SJSA1 (cell line): ENCODE results near the gene VEGFC. TPM values are rescaled to one million over a fixed set of nuclear protein-coding genes. Genes with fewer than 3 reads are reported as not detected.

Source experiments
- DNase-seq, 2 experiments: peaks; one replicate each; pipeline ENCODE4 v3.0.0-alpha.2; 2015 to 2020; ENCODE audit warnings: low spot score in 2 of 2, low read depth in 1 of 2
- H3K27ac ChIP-seq: fragments of 250-450 bp; sonication (Bioruptor Pico); 2 replicates; pipeline ENCODE4 v1.5.1; 2020; ENCODE audit warnings: mild to moderate bottlenecking, moderate library complexity
- H3K27me3 ChIP-seq: fragments of 250-450 bp; sonication (Bioruptor Pico); replicated peaks from 2 replicates; pipeline ENCODE4 v1.5.1; 2020; ENCODE audit warnings: mild to moderate bottlenecking, moderate library complexity
- H3K36me3 ChIP-seq: fragments of 250-450 bp; sonication (Bioruptor Pico); 2 replicates; pipeline ENCODE4 v1.5.1; 2020; ENCODE audit warnings: mild to moderate bottlenecking
- H3K4me1 ChIP-seq: fragments of 250-450 bp; sonication (Bioruptor Pico); replicated peaks from 2 replicates; pipeline ENCODE4 v1.6.1; 2021; ENCODE audit warnings: mild to moderate bottlenecking
- H3K4me3 ChIP-seq: fragments of 250-450 bp; sonication (Bioruptor Pico); 2 replicates; pipeline ENCODE4 v1.5.1; 2020; ENCODE audit warnings: mild to moderate bottlenecking
- H3K9me3 ChIP-seq: fragments of 250-450 bp; sonication (Bioruptor Pico); replicated peaks from 2 replicates; pipeline ENCODE4 v1.5.1; 2020; ENCODE audit warnings: mild to moderate bottlenecking
- total RNA-seq: library from RNA; depleted of rRNA; stranded (reverse); fragments of >200 nt; shearing (Covaris generic); gene quantifications from 2 replicates; pipeline ENCODE4 v1.2.3, GENCODE V29; 2014; rRNA removed

Gene VEGFC, protein sequence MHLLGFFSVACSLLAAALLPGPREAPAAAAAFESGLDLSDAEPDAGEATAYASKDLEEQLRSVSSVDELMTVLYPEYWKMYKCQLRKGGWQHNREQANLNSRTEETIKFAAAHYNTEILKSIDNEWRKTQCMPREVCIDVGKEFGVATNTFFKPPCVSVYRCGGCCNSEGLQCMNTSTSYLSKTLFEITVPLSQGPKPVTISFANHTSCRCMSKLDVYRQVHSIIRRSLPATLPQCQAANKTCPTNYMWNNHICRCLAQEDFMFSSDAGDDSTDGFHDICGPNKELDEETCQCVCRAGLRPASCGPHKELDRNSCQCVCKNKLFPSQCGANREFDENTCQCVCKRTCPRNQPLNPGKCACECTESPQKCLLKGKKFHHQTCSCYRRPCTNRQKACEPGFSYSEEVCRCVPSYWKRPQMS
- 14.3 and 19.0 TPM in 2 replicates for total RNA-seq

DNA sequence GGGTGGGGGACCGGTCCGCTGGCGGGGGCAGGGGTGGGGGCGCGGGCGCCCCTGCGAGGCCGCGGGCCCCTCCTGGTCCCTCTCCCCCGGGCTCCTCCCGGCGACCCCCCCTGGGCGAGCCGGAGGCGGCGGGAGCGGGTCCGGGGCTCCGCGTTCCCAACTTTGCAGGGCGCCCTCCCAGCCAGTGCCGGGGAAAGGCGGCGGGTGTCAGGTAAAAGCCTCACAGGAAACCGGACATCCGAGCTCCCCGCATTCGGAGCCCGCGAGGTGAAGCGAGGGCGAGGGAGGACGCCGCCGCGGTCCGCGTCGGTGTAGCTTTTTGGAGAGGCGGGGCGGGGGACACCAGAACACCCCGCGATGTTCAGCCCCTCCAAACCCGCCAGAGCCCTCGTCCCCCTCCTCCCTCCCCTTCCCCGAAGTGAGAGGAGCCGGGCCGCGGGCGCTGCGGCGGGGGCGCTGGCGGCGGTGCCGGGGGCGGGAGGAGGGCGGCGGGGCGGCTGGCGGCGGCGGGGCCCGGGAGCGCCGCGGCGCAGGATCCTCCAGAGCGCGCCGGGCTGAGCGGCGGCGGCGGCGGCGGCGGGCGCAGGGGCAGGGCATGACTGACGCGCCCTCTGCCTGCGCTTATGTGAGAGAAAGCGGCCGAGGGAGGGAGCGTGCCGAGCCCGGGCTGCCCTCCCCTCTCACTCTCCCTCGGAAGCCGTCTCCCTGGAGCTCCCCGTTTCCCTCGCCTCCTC lies at the start of gene VEGFC:
VEGFC (minus strand) TSS at position 597 of the 734 bp plus-strand sequence. CDS start 611 bp downstream, outside the sequence.
- peak within 1 kb of the TSS; percentile 60 for H3K27ac ChIP-seq
- no peaks in the 10 kb centered on the region for H3K9me3 ChIP-seq
- no peaks in the 10 kb centered on the region for H3K36me3 ChIP-seq
- DNase-seq: peak; percentile 61 to 79
- no peaks in the 10 kb centered on the region for H3K27me3 ChIP-seq
- peak within 1 kb of the TSS; percentile 56 for H3K4me3 ChIP-seq
- peaks cover 33% of the 10 kb centered on the region for H3K4me1 ChIP-seq

- Histone ChIP-seq H3K27ac (no peak overlapping the region; the same call in 1 of the 2 replicates), H3K4me1 (peaks cover 43% of the 10 kb centered on the region)
These were observed 49.0 kb upstream of the VEGFC start for GRCh38 chr4:176841711-176842112.

GRCh38 chr4:176840166-176840565 lies 47.4 kb upstream of the VEGFC start:
- Histone ChIP-seq H3K9me3 (no peaks in the 10 kb centered on the region), H3K4me3 (no peak overlapping the region), H3K4me1 (peaks cover 43% of the 10 kb centered on the region), H3K36me3 (no peaks in the 10 kb centered on the region), H3K27me3 (no peaks in the 10 kb centered on the region), H3K27ac (peak overlapping the region; percentile 60)
- peak; percentile 47 to 65 for DNase-seq

More at GRCh38 chr4:176841711-176842112, 49.0 kb upstream of the VEGFC start:
- Histone ChIP-seq H3K36me3 (no peaks in the 10 kb centered on the region), H3K27me3 (no peaks in the 10 kb centered on the region), H3K4me3 (no peak overlapping the region), H3K9me3 (no peaks in the 10 kb centered on the region)
- peak in 1 of 2 experiments; percentile 21 for DNase-seq

DNA sequence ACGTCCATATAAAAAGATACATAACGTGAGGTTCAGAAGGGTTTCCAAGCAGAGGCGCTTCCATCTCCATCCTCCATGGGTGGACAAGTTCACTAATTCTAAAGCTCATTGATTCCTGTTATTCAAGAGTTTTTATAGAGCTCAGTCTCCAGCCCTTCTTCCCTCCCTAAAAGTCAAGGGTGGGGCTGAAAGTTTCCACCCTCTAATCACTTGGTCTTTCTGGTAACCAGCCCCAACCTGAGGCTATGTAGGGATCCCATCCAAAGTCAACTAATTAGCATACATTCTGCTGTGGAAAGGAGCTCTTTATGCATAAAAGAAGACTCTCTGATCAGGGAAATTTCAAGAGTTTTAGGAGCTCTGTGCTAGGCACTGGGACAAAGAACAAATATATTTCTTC lies 46.9 kb upstream of the VEGFC start:
- no peaks in the 10 kb centered on the region for H3K36me3 ChIP-seq
- peaks cover 43% of the 10 kb centered on the region for H3K4me1 ChIP-seq
- peak overlapping the region; percentile 60 for H3K27ac ChIP-seq
- DNase-seq: peak in 1 of 2 experiments; percentile 51
- H3K9me3 ChIP-seq: no peaks in the 10 kb centered on the region
- no peak overlapping the region for H3K4me3 ChIP-seq
- no peaks in the 10 kb centered on the region for H3K27me3 ChIP-seq

- no peaks in the 10 kb centered on the region for H3K9me3 ChIP-seq
- H3K4me1 ChIP-seq: peaks cover 43% of the 10 kb centered on the region
- no peak overlapping the region for H3K4me3 ChIP-seq
These were observed 46.1 kb upstream of the VEGFC start for GRCh38 chr4:176838601-176839433.

GRCh38 chr4:176837169-176837895 lies 44.6 kb upstream of the VEGFC start:
- H3K9me3 ChIP-seq: no peaks in the 10 kb centered on the region
- no peak for DNase-seq
- H3K36me3 ChIP-seq: no peaks in the 10 kb centered on the region
- peaks cover 50% of the 10 kb centered on the region for H3K4me1 ChIP-seq
- no peaks in the 10 kb centered on the region for H3K27me3 ChIP-seq
- H3K4me3 ChIP-seq: no peak overlapping the region
- peak overlapping the region; percentile 60; the same call in 1 of the 2 replicates for H3K27ac ChIP-seq

More at GRCh38 chr4:176838601-176839433, 46.1 kb upstream of the VEGFC start:
- H3K27ac ChIP-seq: peak overlapping the region; percentile 60
- no peaks in the 10 kb centered on the region for H3K36me3 ChIP-seq
- H3K27me3 ChIP-seq: no peaks in the 10 kb centered on the region
- peak; percentile 64 to 86 for DNase-seq

DNA sequence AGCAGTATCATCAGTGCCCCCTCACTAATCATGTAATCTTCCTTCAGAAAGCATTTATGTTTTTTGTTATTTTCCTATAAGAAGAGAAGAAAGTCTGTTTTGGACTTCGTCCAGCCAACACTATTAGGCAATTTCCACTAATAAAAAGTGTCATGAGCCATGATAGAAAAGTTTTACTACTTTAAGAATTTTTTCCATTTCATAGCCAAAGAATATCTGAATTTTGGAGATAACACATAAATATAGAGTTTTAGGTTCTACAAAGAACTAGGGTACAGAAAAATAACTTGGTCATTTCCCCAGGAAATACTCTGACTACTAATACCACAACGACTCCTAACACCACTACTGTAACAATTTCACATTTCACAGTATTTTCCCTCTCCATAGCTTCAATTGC lies 41.8 kb upstream of the VEGFC start:
- Histone ChIP-seq H3K36me3 (no peaks in the 10 kb centered on the region), H3K27me3 (no peaks in the 10 kb centered on the region), H3K4me3 (no peak overlapping the region), H3K27ac (no peak overlapping the region), H3K4me1 (peaks cover 24% of the 10 kb centered on the region), H3K9me3 (no peaks in the 10 kb centered on the region)
- DNase-seq: no peak

GRCh38 chr4:176833400-176834175 lies 40.9 kb upstream of the VEGFC start:
- no peaks in the 10 kb centered on the region for H3K9me3 ChIP-seq
- H3K4me3 ChIP-seq: no peak overlapping the region
- no peaks in the 10 kb centered on the region for H3K27me3 ChIP-seq
- peaks cover 15% of the 10 kb centered on the region for H3K4me1 ChIP-seq
- no peak overlapping the region for H3K27ac ChIP-seq
- H3K36me3 ChIP-seq: no peaks in the 10 kb centered on the region
- DNase-seq: peak in 1 of 2 experiments; percentile 23

- H3K27me3 ChIP-seq: no peaks in the 10 kb centered on the region
- no peaks in the 10 kb centered on the region for H3K36me3 ChIP-seq
- no peak overlapping the region for H3K4me3 ChIP-seq
- no peaks in the 10 kb centered on the region for H3K9me3 ChIP-seq
- no peak overlapping the region for H3K27ac ChIP-seq
- DNase-seq: no peak
- H3K4me1 ChIP-seq: peaks cover 7% of the 10 kb centered on the region
These were observed 38.2 kb upstream of the VEGFC start for GRCh38 chr4:176830971-176831370.

DNA sequence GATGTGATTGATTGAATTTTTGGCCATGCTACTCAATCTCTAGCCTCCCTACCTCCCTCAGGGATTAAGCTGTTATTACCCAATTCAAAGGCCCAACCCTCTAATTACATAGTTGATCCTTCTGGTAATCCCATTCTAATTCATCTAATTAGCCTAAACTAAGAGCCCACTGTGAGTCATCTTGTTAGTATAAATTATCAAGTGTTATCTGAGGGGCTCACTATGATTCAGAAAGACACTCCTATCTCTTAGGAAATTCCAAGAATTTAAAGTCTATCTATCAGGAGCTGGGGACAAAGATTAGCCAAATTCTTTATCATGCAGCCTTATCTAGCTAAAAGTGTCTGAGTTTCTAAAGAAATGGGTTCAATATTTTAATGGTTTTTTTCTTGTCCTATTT lies 32.9 kb upstream of the VEGFC start:
- DNase-seq: no peak
- Histone ChIP-seq H3K27me3 (no peaks in the 10 kb centered on the region), H3K36me3 (no peaks in the 10 kb centered on the region), H3K4me1 (no peaks in the 10 kb centered on the region), H3K27ac (no peak overlapping the region), H3K9me3 (no peaks in the 10 kb centered on the region), H3K4me3 (no peak overlapping the region)

DNA sequence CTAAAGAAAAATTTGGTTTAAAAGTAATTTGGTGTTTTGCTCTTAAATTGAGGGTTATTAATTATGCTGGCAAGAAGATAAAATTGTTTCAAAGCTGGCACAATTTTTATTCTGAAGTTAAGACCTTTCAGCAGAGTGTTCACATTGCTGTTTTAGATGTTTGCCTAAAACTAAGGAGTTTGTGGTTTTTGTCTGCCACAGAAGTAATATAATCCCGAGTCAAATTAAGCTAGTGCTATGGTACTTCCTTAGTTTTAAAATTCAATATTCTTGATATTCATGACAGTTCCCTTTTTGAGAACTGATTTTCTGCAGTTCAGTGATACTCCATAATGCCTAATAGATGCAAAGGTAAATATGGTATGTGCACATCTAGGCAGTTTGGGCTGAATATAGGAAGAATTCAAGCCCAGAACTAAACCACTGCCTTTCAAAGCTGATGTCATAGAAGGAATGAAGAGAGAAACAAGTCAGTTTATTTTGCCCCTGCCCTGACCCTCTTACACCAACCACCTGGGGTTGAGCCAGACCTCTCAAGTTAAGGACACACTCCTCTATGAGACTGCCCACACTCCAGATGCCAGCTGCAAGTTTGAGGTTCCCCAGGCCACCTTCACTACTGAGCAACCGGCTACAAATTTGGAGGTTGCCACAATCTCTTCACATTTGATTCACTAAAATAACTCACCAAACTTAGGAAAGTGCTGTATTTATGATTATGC lies 32.1 kb upstream of the VEGFC start:
- H3K36me3 ChIP-seq: no peaks in the 10 kb centered on the region
- H3K27me3 ChIP-seq: no peaks in the 10 kb centered on the region
- no peaks in the 10 kb centered on the region for H3K9me3 ChIP-seq
- H3K4me1 ChIP-seq: no peaks in the 10 kb centered on the region
- no peak overlapping the region for H3K4me3 ChIP-seq
- DNase-seq: no peak
- H3K27ac ChIP-seq: no peak overlapping the region

GRCh38 chr4:176818531-176818930 lies 25.8 kb upstream of the VEGFC start:
- Histone ChIP-seq H3K27me3 (no peaks in the 10 kb centered on the region), H3K9me3 (no peaks in the 10 kb centered on the region), H3K4me3 (no peak overlapping the region), H3K4me1 (no peaks in the 10 kb centered on the region), H3K36me3 (no peaks in the 10 kb centered on the region), H3K27ac (no peak overlapping the region)
- no peak for DNase-seq
